Fibroblast of lung (primary cell): ENCODE measurements around the gene ARHGAP36. TPM values are rescaled to one million over a fixed set of nuclear protein-coding genes. Genes with fewer than 3 reads are reported as not detected.

Experiments used
- DNase-seq, 2 donors: peaks; one replicate each; pipeline versions ENCODE4 v3.0.0 to v3.0.0-alpha.2; 2010; ENCODE audit warnings: low read depth in 2 of 2
- H2AFZ ChIP-seq: 2 replicates; pipeline ENCODE4 v1.5.1; 2012; ENCODE audit warnings: low read length, control low read depth, inconsistent platforms
- H3K27ac ChIP-seq: 2 replicates; pipeline ENCODE4 v1.5.1; 2011; ENCODE audit warnings: low read length, control low read depth; ENCODE audit not compliant: insufficient read depth
- H3K27me3 ChIP-seq: 2 replicates; pipeline ENCODE4 v1.5.1; 2011; ENCODE audit warnings: mild to moderate bottlenecking, low read length; ENCODE audit not compliant: control insufficient read depth, insufficient read depth
- H3K36me3 ChIP-seq: 2 replicates; pipeline ENCODE4 v1.5.1; 2011; ENCODE audit warnings: low read length; ENCODE audit not compliant: control insufficient read depth, insufficient read depth
- H3K4me1 ChIP-seq: 2 replicates; pipeline ENCODE4 v1.5.1; 2011; ENCODE audit warnings: low read length; ENCODE audit not compliant: control insufficient read depth, insufficient read depth; ENCODE audit errors: extremely low read depth
- H3K4me2 ChIP-seq: 2 replicates; pipeline ENCODE4 v1.5.1; 2011; ENCODE audit warnings: low read length, control low read depth; ENCODE audit not compliant: insufficient read depth; ENCODE audit errors: extremely low read depth
- H3K4me3 ChIP-seq, 4 experiments: fragments of 200-600 bp in 1 of 4; sonication (generic) in 1 of 4; replicated peaks in 1 of 4; 2 replicates each; pipeline ENCODE4 v1.5.1; 2011 to 2016; ENCODE audit warnings: low read length in 4 of 4, low read depth in 3 of 4, mild to moderate bottlenecking in 3 of 4, control low read depth in 2 of 4, inconsistent platforms in 1 of 4, mixed read lengths in 1 of 4; ENCODE audit not compliant: insufficient read depth in 1 of 4; ENCODE audit errors: control extremely low read depth in 1 of 4
- H3K79me2 ChIP-seq: 2 replicates; pipeline ENCODE4 v1.5.1; 2012; ENCODE audit warnings: mild to moderate bottlenecking, low read length, inconsistent platforms; ENCODE audit not compliant: control insufficient read depth, insufficient read depth
- H3K9ac ChIP-seq: 2 replicates; pipeline ENCODE4 v1.5.1; 2011; ENCODE audit warnings: mild to moderate bottlenecking, low read length, control low read depth; ENCODE audit not compliant: insufficient read depth
- H3K9me3 ChIP-seq: 2 replicates; pipeline ENCODE4 v1.5.1; 2012; ENCODE audit warnings: low read depth, low read length; ENCODE audit not compliant: control insufficient read depth, insufficient read depth
- H4K20me1 ChIP-seq: 2 replicates; pipeline ENCODE4 v1.5.1; 2011; ENCODE audit warnings: low read length; ENCODE audit not compliant: control insufficient read depth, insufficient read depth; ENCODE audit errors: extremely low read depth
- CTCF ChIP-seq, 2 donors: IDR thresholded peaks in 1 of 2; conservative IDR thresholded peaks in 1 of 2; 1 replicate in 1 of 2; 2 replicates in 1 of 2; pipeline ENCODE4 v1.5.1; 2011 to 2012; ENCODE audit warnings: low read length in 2 of 2, control low read depth in 1 of 2, inconsistent platforms in 1 of 2, low read depth in 1 of 2, mild to moderate bottlenecking in 1 of 2
- EZH2 ChIP-seq: IDR thresholded peaks from 2 replicates; pipeline ENCODE4 v1.5.1; 2012; ENCODE audit warnings: low read length, control low read depth, mild to moderate bottlenecking; ENCODE audit errors: missing control alignments
- polyA plus RNA-seq, 2 donors: library from polyadenylated mRNA; depleted of rRNA in 1 of 2; stranded (reverse) in 1 of 2; unstranded in 1 of 2; fragments of >200 nt; gene quantifications; 2 replicates each; pipeline ENCODE4 v1.2.1, GENCODE V29; 2011 to 2012; ENCODE audit warnings: missing spikeins in 1 of 2
- total RNA-seq: library from RNA; depleted of rRNA; stranded (reverse); fragments of >200 nt; gene quantifications from 2 replicates; pipeline ENCODE4 v1.2.1, GENCODE V29; 2014

Gene ARHGAP36
- total and polyA plus RNA-seq, 2 donors (not counting 1 experiment from before 2014, with no cell fraction given): not detected

- H3K79me2 ChIP-seq: no peaks in the 10 kb centered on the region
- no peaks in the 10 kb centered on the region for H3K4me1 ChIP-seq
- H2AFZ ChIP-seq: no peak overlapping the region
- no peak overlapping the region for H3K27ac ChIP-seq
- no peaks in the 10 kb centered on the region for H3K27me3 ChIP-seq
- no peak overlapping the region for H3K4me2 ChIP-seq
- no peak overlapping the region for H3K9ac ChIP-seq
- H4K20me1 ChIP-seq: no peaks in the 10 kb centered on the region
- no peaks in the 10 kb centered on the region for H3K36me3 ChIP-seq
- no peak for TF ChIP-seq EZH2
- TF ChIP-seq CTCF (conservative IDR thresholded peaks at IDR 0.05 in 1 of 2, IDR thresholded peaks at IDR 0.05 in 1 of 2; ENCODE audit: low read depth in 1 of 2, low read length in 2 of 2): no peak
- no peak overlapping the region for H3K4me3 ChIP-seq
- DNase-seq: no peak
- H3K9me3 ChIP-seq: no peaks in the 10 kb centered on the region
These were observed 16.5 kb upstream of the ARHGAP36 start for GRCh38 chrX:131041667-131042066.

- Histone ChIP-seq H3K9me3 (no peaks in the 10 kb centered on the region), H3K4me3 (no peak overlapping the region), H3K27me3 (no peaks in the 10 kb centered on the region), H3K4me1 (no peaks in the 10 kb centered on the region), H3K36me3 (no peaks in the 10 kb centered on the region), H3K4me2 (no peak overlapping the region), H3K9ac (no peak overlapping the region), H4K20me1 (no peaks in the 10 kb centered on the region), H3K27ac (no peak overlapping the region), H2AFZ (no peak overlapping the region), H3K79me2 (no peaks in the 10 kb centered on the region)
- TF ChIP-seq CTCF (conservative IDR thresholded peaks at IDR 0.05 in 1 of 2, IDR thresholded peaks at IDR 0.05 in 1 of 2; ENCODE audit: low read depth in 1 of 2, low read length in 2 of 2) (no peak), EZH2 (no peak)
- no peak for DNase-seq
These were observed 12.4 kb upstream of the ARHGAP36 start for GRCh38 chrX:131045726-131046125.

- Histone ChIP-seq H3K4me3 (no peak overlapping the region), H3K4me2 (no peak overlapping the region), H3K27me3 (no peaks in the 10 kb centered on the region), H4K20me1 (no peaks in the 10 kb centered on the region), H3K79me2 (no peaks in the 10 kb centered on the region), H3K9ac (no peak overlapping the region), H3K27ac (no peak overlapping the region), H3K4me1 (no peaks in the 10 kb centered on the region), H2AFZ (no peak overlapping the region), H3K36me3 (no peaks in the 10 kb centered on the region), H3K9me3 (no peaks in the 10 kb centered on the region)
- TF ChIP-seq EZH2: no peak
- TF ChIP-seq CTCF (conservative IDR thresholded peaks at IDR 0.05 in 1 of 2, IDR thresholded peaks at IDR 0.05 in 1 of 2; ENCODE audit: low read depth in 1 of 2, low read length in 2 of 2): no peak
- DNase-seq: no peak
These were observed 11.6 kb upstream of the ARHGAP36 start for GRCh38 chrX:131046596-131046995.
